ENCODE measurements around the gene DEGS2.

The DEGS2 gene

GRCh38 chr14:100149851-100150611 is 9.4 kb downstream of the DEGS2 start:
- DNase-seq = no peak

DNA sequence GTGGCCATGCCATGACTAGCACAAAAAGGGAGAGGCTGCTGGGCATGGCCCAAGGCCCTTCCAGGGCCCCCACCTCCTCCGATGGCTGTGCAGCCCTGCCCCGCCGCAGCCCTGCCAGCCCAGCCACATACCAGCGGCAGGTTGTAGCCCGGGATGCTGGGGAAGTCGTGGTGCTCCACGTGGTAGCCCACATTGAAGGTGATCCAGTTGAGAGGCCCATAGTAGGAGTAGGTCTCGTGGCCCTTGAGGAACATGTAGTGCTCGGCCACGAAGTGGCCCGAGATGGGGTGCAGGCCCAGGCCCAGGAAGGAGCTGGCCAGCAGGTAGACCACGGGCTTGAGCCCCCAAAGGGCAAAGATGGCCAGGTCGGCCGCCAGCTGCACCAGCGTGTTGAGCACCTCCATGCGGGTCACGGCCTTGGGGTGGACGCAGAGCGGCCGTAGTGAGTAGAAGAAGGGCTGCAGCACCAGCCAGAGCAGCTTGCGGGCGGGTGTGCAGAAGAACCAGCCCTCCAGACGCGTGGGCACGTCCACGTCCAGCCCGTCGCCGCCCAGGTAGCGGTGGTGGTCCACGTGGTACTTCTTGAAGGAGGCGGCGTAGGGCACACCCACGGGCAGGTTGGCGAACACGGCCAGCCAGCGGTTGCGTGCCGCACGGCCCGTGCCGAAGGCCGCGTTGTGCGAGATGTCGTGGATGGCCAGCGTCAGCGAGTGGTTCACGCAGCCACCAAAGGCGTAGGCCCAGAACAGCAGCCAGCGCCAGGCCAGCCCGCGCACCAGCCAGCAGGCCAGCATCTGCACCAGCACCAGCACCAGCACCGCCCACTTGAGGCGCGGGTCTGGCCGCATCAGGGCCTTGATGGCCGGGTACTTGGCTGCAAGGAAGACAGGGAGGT is 10.4 kb downstream of the DEGS2 start:
- DNase-seq = no peak

DNA sequence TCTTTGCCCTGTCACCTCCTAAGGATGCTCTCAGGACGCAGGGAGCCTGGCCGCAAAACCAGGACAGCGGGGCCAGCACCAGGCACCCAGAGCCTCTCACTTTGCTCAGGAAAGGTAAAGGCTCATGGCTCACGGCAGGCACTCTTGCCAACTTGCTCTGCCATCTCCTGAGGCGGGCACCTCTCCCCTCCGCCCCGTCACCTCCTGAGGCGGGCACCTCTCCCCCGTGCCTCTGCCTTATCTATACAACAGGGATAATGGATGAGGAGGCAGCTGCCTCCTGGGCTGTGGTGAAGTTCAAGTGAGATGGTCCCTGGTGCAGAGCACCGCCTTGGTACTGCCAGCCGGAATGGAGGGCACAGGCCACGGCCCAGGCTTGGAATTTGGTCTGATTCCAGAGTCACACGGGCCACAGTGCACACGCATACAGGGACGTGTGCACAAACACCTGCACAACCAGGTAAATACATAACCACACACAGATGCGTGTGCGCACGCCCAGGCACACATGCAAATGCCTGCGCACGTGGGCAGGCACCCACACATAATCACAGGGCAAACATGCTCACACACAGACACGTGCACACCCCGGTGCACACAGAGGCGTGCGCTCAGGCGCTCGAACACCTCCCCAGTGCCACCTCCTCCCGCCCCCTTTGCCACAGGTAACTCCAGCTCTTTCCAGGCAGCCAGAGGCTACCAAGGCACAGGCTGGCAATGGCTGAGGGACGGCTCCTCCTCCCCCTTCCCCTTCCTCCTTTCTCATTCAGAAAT is 11.6 kb downstream of the DEGS2 start:
- DNase-seq = no peak

GRCh38 chr14:100147181-100147631 is 12.2 kb downstream of the DEGS2 start:
- no peak for DNase-seq

GRCh38 chr14:100146531-100147091 is 12.8 kb downstream of the DEGS2 start:
- DNase-seq = no peak

GRCh38 chr14:100145682-100146464 is 13.6 kb downstream of the DEGS2 start:
- DNase-seq = no peak

GRCh38 chr14:100144996-100145646 is 14.3 kb downstream of the DEGS2 start:
- no peak for DNase-seq

DNA sequence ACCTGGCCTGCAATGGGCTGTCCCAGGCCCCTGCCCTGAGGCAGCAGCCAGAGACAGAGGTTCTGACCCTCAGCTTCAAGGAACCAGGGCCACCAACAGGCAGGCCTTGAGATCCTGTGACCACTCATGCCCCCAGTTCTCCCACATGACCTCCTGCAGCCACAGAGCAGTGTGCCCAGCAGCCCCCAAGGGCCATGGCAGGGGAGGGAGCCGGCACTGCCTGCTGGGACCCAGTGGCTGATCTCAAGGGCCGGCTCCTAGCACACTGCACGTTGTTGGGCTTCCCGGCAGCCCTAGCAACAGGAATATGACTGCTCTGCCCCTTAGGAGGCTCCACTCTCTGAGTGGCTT is 14.8 kb downstream of the DEGS2 start:
- DNase-seq = no peak

DNA sequence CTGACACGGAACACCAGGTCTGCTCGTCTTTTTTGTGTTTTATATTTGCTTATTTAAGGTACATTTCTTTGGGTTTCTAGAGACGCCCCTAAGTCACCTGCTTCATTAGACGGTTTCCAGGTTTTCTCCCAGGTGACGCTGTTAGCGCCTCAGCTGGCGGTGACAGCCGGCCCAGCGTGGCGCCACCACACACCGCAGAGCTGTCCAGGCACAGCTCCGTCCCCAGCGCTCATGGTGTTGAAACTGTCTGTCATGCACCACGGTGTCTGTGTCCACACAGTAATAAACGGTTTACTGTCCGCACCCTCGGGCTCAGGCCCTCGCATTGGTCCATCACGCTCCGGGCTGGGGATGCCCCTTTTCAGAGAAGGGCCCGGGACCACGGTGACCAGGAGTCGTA is 15.5 kb downstream of the DEGS2 start:
- DNase-seq = no peak

- DNase-seq = no peak
Observed at GRCh38 chr14:100143523-100143922, 15.9 kb downstream of the DEGS2 start.

DNA sequence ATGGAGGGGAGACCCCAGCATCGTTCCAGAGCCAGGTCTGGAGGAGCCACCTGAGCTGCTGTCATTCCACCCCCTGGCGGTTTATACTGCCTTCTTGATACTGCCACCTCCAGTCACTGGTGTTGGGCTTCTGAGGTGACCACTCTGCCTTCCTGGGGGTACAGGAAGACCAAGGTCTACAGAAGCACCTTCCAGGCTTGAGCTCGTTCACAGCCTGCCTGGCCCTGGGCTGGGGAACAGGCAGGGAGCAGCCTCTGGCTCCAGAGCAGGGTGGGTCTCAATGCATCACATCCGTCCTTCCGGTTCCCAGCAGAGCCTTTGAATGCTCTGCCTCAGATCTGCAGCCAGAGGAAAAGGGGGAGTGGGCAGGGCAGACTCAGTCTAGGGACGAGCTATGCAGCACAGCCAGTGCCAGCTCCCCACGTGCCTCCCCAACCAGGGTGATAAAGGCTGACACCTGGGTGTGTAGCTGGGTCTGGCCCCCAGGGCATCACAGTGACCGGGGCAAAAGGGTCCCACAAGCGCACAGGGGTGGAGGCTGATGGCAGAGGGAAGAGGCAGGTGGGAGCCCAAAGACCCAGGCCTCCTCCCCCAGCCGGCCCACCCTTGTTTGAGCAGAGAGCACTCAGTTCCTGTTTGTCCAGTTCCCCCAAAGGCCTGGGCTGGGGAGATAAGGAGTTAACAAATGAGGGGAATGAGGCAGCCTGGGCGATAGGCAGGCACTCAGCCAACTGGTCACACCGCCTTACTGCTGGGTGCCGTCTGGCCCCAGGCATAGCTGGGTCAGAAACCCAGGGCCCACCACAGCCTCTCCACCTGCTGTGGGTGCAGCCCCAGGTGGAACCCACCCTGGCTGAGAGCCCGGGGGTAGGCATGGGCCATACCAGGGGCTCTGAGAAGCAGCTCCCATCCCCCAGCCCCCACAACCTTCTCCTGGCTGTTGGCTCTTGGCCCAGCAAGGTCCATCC is 17.1 kb downstream of the DEGS2 start:
- DNase-seq = no peak

DNA sequence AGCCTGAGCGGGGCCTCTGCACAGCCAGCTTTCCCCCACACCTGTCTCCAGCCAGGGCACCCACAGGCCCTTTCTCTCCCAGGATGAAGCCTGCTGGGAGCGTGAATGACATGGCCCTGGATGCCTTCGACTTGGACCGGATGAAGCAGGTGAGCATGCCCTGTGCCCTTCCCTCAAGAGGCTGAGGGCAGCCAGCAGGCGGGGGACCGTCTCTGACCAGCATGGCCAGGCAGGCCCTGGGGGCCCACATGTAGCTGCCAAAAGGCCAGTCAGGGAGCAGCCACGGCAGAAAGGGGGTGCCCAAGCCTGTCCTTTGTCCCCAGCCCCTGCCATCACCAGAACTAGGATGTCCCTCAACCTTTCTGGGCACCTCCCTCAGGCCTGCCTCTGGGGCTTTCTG is 18.3 kb downstream of the DEGS2 start:
- DNase-seq = no peak

GRCh38 chr14:100140452-100141078 is 18.9 kb downstream of the DEGS2 start:
- DNase-seq = peak; percentile 47

DNA sequence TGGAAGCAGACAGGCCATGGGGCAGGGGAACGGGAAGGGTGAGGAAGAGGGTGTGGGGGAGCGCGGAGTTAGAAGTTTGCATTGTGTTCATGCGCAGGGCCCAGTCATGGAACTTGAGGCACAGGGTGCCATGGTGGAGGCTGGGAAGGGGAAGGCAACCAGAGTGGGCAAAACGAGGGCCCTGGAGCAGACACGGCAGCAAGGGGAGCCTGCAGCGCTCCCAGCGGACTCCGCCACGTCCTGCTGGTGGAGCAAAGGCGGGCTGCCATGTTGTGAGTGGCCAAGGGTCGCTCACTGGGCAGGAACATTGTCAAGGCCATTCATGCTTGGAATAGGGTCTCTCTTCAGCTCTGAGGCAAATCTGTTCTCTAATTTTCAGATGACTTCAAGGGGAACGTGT is 20.5 kb downstream of the DEGS2 start:
- no peak for DNase-seq

- DNase-seq = no peak
Observed at GRCh38 chr14:100138082-100138787, 21.2 kb downstream of the DEGS2 start.

DNA sequence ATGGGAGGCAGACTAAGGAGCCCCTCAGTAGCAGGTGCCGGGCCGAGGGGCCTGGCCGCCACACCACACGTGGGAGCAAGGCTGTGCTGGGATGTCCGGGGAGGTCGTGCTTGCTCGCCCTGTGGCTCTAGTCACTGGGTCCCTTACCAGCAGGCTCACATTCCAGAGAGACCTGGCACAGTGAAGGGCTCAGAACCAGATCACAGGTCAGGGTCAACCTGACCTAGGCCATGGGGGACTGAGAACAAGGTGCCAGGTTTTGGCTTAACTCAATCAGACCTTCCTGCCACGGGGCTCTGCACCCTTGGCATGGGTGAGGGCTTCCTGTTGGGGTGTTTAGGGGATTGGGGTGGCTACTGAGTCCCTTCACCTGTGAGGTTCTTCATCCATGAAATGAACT is 22.3 kb downstream of the DEGS2 start:
- DNase-seq = no peak

DNA sequence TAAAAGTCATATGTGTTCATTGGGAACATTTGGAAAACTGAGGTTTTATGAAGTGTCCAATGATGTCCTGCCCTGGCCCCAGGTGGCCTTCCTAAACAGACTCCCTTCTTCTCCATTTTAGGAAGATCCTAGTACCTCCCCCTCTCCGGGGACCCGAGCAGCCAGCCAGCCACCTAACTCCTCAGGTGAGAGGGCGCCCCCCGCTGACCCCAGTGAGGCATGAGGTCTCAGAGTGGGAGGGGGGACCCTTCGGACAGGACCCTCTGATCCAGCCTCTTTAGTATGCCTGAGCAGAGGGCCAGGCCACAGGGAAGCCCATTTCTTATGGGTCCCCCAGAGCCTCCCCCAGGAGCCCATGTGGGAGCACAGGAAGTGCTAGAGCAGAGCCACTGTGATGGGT is 23.7 kb downstream of the DEGS2 start:
- DNase-seq = no peak

GRCh38 chr14:100135073-100135472 is 24.4 kb downstream of the DEGS2 start:
- no peak for DNase-seq

DNA sequence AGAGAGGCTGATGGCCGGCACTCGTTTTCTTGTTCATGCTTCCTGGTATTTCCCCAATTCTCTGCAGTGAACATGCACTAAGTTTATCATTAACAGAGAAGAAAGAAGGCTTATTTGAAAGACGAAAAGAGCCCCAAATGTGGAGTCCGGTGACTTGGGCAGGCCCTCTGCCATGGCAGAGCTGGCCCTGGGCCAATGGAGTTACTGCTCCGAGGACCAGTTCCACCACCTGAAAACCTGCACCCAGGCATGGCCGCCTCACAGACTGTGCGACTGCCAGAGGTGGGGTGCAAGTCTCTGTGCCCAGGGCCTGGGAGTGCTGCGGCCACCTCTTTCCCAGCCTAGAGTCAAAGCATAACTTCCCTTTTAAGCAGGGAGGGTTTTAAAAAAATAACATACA is 24.9 kb downstream of the DEGS2 start:
- DNase-seq = no peak

All from right kidney (tissue), 1 donor.